T-cell (primary cell): ENCODE data around the gene EZH2. TPM values are rescaled to one million over a fixed set of nuclear protein-coding genes. Genes with fewer than 3 reads are reported as not detected.
A peak's percentile ranks its signal among the peaks of the same experiment; 100 is the strongest.

ENCODE experiments used
- ATAC-seq, 4 experiments: fragments of 200-7000 bp in 3 of 4; fragments of 150-1000 bp in 1 of 4; cut with Tn5 transposase; replicated peaks in 1 of 4; 1 replicate in 3 of 4; 2 replicates in 1 of 4; pipeline ENCODE4 v1.10.0; 2021; ENCODE audit warnings: moderate library complexity in 3 of 4, mild to moderate bottlenecking in 2 of 4, moderate number of reproducible peaks in 1 of 4
- CTCF ChIA-PET, 2 donors: fragments of 300-600 bp; sonication (Branson Sonifier 250); formaldehyde crosslinking; loops; one replicate each; lab custom pipeline; 2022; ENCODE audit warnings: antibody characterized with exemption in 2 of 2; lab: Charles Lee
- POLR2A ChIA-PET, 2 donors: fragments of 300-600 bp; sonication (Branson Sonifier 250); formaldehyde crosslinking; loops; one replicate each; lab custom pipeline; 2022; ENCODE audit warnings: antibody characterized with exemption in 2 of 2; lab: Charles Lee
- DNase-seq, 35 experiments: peaks; one replicate each; pipeline versions ENCODE4 v3.0.0 to v3.0.0-alpha.2; 2013 to 2023
- H3K27ac ChIP-seq: one replicate; pipeline ENCODE4 v1.5.1; 2013; ENCODE audit warnings: low read length
- H3K27me3 ChIP-seq, 2 experiments: replicated peaks in 1 of 2; 1 replicate in 1 of 2; 2 replicates in 1 of 2; pipeline versions ENCODE4 v1.6.1 to v1.7.0; 2013; ENCODE audit warnings: low read length in 1 of 2, mixed read lengths in 1 of 2; ENCODE audit not compliant: control insufficient read depth in 2 of 2, insufficient read depth in 2 of 2; ENCODE audit errors: extremely low read depth in 1 of 2
- H3K36me3 ChIP-seq, 2 donors: 1 replicate in 1 of 2; 2 replicates in 1 of 2; pipeline versions ENCODE4 v1.6.1 to v1.7.0; 2013; ENCODE audit warnings: low read length in 1 of 2; ENCODE audit not compliant: control insufficient read depth in 2 of 2, insufficient read depth in 1 of 2; ENCODE audit errors: extremely low read depth in 1 of 2
- H3K4me1 ChIP-seq, 2 experiments: 1 replicate in 1 of 2; 2 replicates in 1 of 2; pipeline versions ENCODE4 v1.6.1 to v1.7.0; 2013; ENCODE audit warnings: low read length in 2 of 2, mixed read lengths in 1 of 2; ENCODE audit not compliant: insufficient read depth in 2 of 2, control insufficient read depth in 1 of 2; ENCODE audit errors: extremely low read depth in 1 of 2
- H3K4me3 ChIP-seq, 2 donors: 1 replicate in 1 of 2; 2 replicates in 1 of 2; pipeline versions ENCODE4 v1.5.1 to v1.7.0; 2013; ENCODE audit warnings: mild to moderate bottlenecking in 2 of 2, low read length in 1 of 2, moderate library complexity in 1 of 2; ENCODE audit not compliant: control insufficient read depth in 1 of 2; ENCODE audit errors: extremely low read depth in 1 of 2
- H3K9me3 ChIP-seq: 2 replicates; pipeline ENCODE4 v1.7.0; 2013
- H3K27ac Mint-ChIP-seq, 2 donors: one replicate each; pipeline ENCODE4 v1.8.0; 2020 to 2021; ENCODE audit warnings: mild to moderate bottlenecking in 2 of 2, mixed read lengths in 2 of 2
- H3K27me3 Mint-ChIP-seq, 2 donors: one replicate each; pipeline ENCODE4 v1.8.0; 2021 to 2022; ENCODE audit warnings: mixed read lengths in 2 of 2
- H3K36me3 Mint-ChIP-seq: one replicate; pipeline ENCODE4 v1.8.0; 2021; ENCODE audit warnings: mixed read lengths
- H3K4me1 Mint-ChIP-seq, 3 donors: one replicate each; pipeline ENCODE4 v1.8.0; 2020 to 2022; ENCODE audit warnings: mixed read lengths in 3 of 3, mild to moderate bottlenecking in 1 of 3
- H3K4me3 Mint-ChIP-seq, 3 donors: one replicate each; pipeline ENCODE4 v1.8.0; 2020 to 2022; ENCODE audit warnings: mild to moderate bottlenecking in 3 of 3, mixed read lengths in 3 of 3, moderate library complexity in 3 of 3
- H3K9me3 Mint-ChIP-seq, 3 donors: one replicate each; pipeline ENCODE4 v1.8.0; 2020 to 2022; ENCODE audit warnings: mixed read lengths in 3 of 3
- WGBS: methylation state at CpG from one replicate; pipeline ENCODE4 v1.1.5; 2013; ENCODE audit warnings: missing lambda C conversion rate; ENCODE audit not compliant: insufficient coverage; 5-methylcytosine and 5-hydroxymethylcytosine counted together
- total RNA-seq, 35 experiments: library from RNA in 6 of 35; stranded (reverse) in 6 of 35; fragments of 120-200 nt in 1 of 35; gene quantifications; one replicate each; pipeline versions ENCODE4 v1.2.1 to v1.2.4 and lab custom pipeline; 2013 to 2026

EZH2 gene
- total RNA-seq, 5 donors from 2014 or later (not counting 1 experiment from before 2014, with no cell fraction given) = 8.1 to 24.0 (median 11.2) TPM

DNA sequence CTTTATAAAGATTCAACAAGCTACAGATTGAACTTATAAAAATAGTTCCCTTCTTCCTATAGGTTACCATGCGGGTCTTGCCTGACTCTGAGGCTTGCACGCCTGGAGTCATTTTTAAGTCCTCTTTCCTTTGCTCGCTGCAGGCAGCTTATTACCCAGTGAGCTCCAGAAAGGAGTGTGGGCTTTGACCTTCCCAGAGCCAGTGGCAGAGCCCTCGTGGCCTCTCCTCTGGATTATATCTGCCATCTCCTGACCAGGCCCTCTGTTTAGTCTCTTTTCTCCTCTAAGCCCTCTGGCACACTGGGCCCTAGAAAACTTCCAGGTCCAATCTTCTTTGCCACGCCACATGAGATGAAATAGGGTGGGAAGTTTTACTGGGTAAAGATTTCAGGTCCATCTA is 39.9 kb upstream of the EZH2 start:
- Mint-ChIP-seq H3K4me1 (peaks cover 27 to 38% (median 28%) of the 10 kb centered on the region in 3 donors), H3K4me3 (no peak overlapping the region), H3K9me3 (no peaks in the 10 kb centered on the region), H3K36me3 (no peaks in the 10 kb centered on the region), H3K27me3 (no peaks in the 10 kb centered on the region), H3K27ac (no peak overlapping the region)
- no peak overlapping the region for H3K27ac ChIP-seq
- 100% methylated on average over 4 of the region's 5 CpGs for WGBS
- no peaks in the 10 kb centered on the region for H3K27me3 ChIP-seq
- ATAC-seq = no peak
- DNase-seq = no peak
- H3K4me3 ChIP-seq = no peak overlapping the region
- H3K9me3 ChIP-seq = no peaks in the 10 kb centered on the region
- POLR2A ChIA-PET = no interaction called here
- no peaks in the 10 kb centered on the region for H3K36me3 ChIP-seq
- CTCF ChIA-PET = interaction anchor here in 1 of 2 donors (0.7 kb wide), 1 partner anchor 67 kb away, joined by 4 read pairs; no protein-coding TSS in a partner anchor
- H3K4me1 ChIP-seq = peaks cover 5 to 10% of the 10 kb centered on the region in 2 experiments

GRCh38 chr7:148921806-148922205 is 37.7 kb upstream of the EZH2 start:
- Mint-ChIP-seq H3K27ac (peak overlapping the region in 1 of 2 donors; percentile 26), H3K4me3 (no peak overlapping the region), H3K4me1 (peaks cover 27 to 33% (median 28%) of the 10 kb centered on the region in 3 donors), H3K9me3 (no peaks in the 10 kb centered on the region), H3K36me3 (no peaks in the 10 kb centered on the region), H3K27me3 (no peaks in the 10 kb centered on the region)
- no peaks in the 10 kb centered on the region for H3K9me3 ChIP-seq
- POLR2A ChIA-PET = no interaction called here
- no peaks in the 10 kb centered on the region for H3K36me3 ChIP-seq
- no peak overlapping the region for H3K27ac ChIP-seq
- 95% methylated on average over 3 of the region's 6 CpGs for WGBS
- peaks cover 5 to 10% of the 10 kb centered on the region in 2 experiments for H3K4me1 ChIP-seq
- no peaks in the 10 kb centered on the region for H3K27me3 ChIP-seq
- CTCF ChIA-PET = no interaction called here
- DNase-seq (no peak), ATAC-seq (no peak)
- H3K4me3 ChIP-seq = no peak overlapping the region

DNA sequence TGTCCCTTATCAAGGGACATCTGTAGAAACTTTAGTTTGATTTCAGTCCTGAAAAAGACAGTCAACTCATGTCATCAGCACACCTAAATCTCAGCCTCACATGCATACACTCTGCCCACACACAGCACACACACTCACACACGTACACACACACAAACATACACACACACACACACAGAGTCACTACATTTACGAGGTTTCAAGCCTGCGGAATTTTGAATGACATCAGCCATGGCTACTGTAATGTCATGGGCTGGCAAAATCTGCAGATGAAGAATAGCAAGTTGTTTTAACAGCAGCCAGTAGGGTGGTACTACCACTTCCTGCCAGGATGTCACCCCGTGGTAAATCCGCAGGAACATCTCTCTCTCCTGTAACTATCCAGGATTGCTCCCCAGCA is 37.1 kb upstream of the EZH2 start:
- H3K4me3 Mint-ChIP-seq = no peak overlapping the region
- Histone ChIP-seq H3K36me3 (no peaks in the 10 kb centered on the region), H3K27me3 (no peaks in the 10 kb centered on the region), H3K9me3 (no peaks in the 10 kb centered on the region), H3K4me3 (no peak overlapping the region), H3K27ac (no peak overlapping the region), H3K4me1 (peaks cover 5 to 12% of the 10 kb centered on the region in 2 experiments)
- peak overlapping the region in 1 of 2 donors; percentile 26 for H3K27ac Mint-ChIP-seq
- H3K4me1 Mint-ChIP-seq = peaks cover 29 to 32% (median 29%) of the 10 kb centered on the region in 3 donors
- ATAC-seq (peak in 3 of 4 experiments; percentile 42 to 63 (median 48)), DNase-seq (no peak)
- H3K9me3 Mint-ChIP-seq = no peaks in the 10 kb centered on the region
- 43% methylated on average over 5 of the region's 5 CpGs for WGBS
- no peaks in the 10 kb centered on the region for H3K36me3 Mint-ChIP-seq
- POLR2A ChIA-PET = no interaction called here
- CTCF ChIA-PET = interaction anchor here in 1 of 2 donors (0.6 kb wide), 1 partner anchor 36 kb away, joined by 3 read pairs; no protein-coding TSS in a partner anchor
- H3K27me3 Mint-ChIP-seq = no peaks in the 10 kb centered on the region

- no peak for ATAC-seq
- no peaks in the 10 kb centered on the region for H3K27me3 ChIP-seq
- Mint-ChIP-seq H3K27me3 (no peaks in the 10 kb centered on the region), H3K4me3 (no peak overlapping the region), H3K27ac (no peak overlapping the region), H3K4me1 (peaks cover 34 to 37% (median 37%) of the 10 kb centered on the region in 3 donors), H3K36me3 (no peaks in the 10 kb centered on the region), H3K9me3 (no peaks in the 10 kb centered on the region)
- peaks cover 15% of the 10 kb centered on the region in 2 experiments for H3K4me1 ChIP-seq
- H3K36me3 ChIP-seq = no peaks in the 10 kb centered on the region
- no peak overlapping the region for H3K4me3 ChIP-seq
- POLR2A ChIA-PET = interaction anchor here in 1 of 2 donors (0.6 kb wide), 1 partner anchor 16 kb away, joined by 3 read pairs; no protein-coding TSS in a partner anchor
- H3K9me3 ChIP-seq = no peaks in the 10 kb centered on the region
- 53% methylated on average over 4 of the region's 6 CpGs for WGBS
- no peak overlapping the region for H3K27ac ChIP-seq
- CTCF ChIA-PET = interaction anchor here in 1 of 2 donors (0.7 kb wide), 1 partner anchor 199 kb away, joined by 3 read pairs; no protein-coding TSS in a partner anchor
- no peak for DNase-seq
Measured at GRCh38 chr7:148919859-148920258, 35.8 kb upstream of the EZH2 start.

GRCh38 chr7:148918058-148918596 is 34.0 kb upstream of the EZH2 start:
- Histone ChIP-seq H3K4me1 (peaks cover 23 to 28% of the 10 kb centered on the region in 2 experiments), H3K9me3 (no peaks in the 10 kb centered on the region), H3K27me3 (peaks cover 0 to 3% of the 10 kb centered on the region in 2 experiments), H3K36me3 (no peaks in the 10 kb centered on the region), H3K4me3 (no peak overlapping the region), H3K27ac (no peak overlapping the region)
- H3K36me3 Mint-ChIP-seq = no peaks in the 10 kb centered on the region
- POLR2A ChIA-PET = interaction anchor here in 1 of 2 donors (0.6 kb wide), 1 partner anchor 35 kb away, joined by 3 read pairs; no protein-coding TSS in a partner anchor
- no peaks in the 10 kb centered on the region for H3K27me3 Mint-ChIP-seq
- CTCF ChIA-PET = interaction anchor here in 1 of 2 donors (0.7 kb wide), 1 partner anchor 54 kb away, joined by 7 read pairs; no protein-coding TSS in a partner anchor
- peaks cover 43 to 51% (median 47%) of the 10 kb centered on the region in 3 donors for H3K4me1 Mint-ChIP-seq
- no peak for DNase-seq
- no peak overlapping the region for H3K27ac Mint-ChIP-seq
- no peaks in the 10 kb centered on the region for H3K9me3 Mint-ChIP-seq
- 100% methylated on average over 4 of the region's 10 CpGs for WGBS
- no peak overlapping the region for H3K4me3 Mint-ChIP-seq
- ATAC-seq = no peak

- H3K27ac ChIP-seq = no peak overlapping the region
- CTCF ChIA-PET = interaction anchor here (0.5 to 0.6 kb wide), 2 partner anchors 25 to 60 kb away, joined by 3 read pairs; no protein-coding TSS in a partner anchor
- no peak for ATAC-seq
- Mint-ChIP-seq H3K36me3 (no peaks in the 10 kb centered on the region), H3K4me1 (peaks cover 51 to 62% (median 58%) of the 10 kb centered on the region in 3 donors), H3K4me3 (no peak overlapping the region), H3K27me3 (no peaks in the 10 kb centered on the region), H3K9me3 (no peaks in the 10 kb centered on the region), H3K27ac (no peak overlapping the region)
- H3K4me1 ChIP-seq = peaks cover 38 to 40% of the 10 kb centered on the region in 2 experiments
- POLR2A ChIA-PET = interaction anchor here in 1 of 2 donors (0.6 kb wide), 1 partner anchor 94 kb away, joined by 3 read pairs; no protein-coding TSS in a partner anchor
- no peak overlapping the region for H3K4me3 ChIP-seq
- WGBS = no CpG with 5 or more reads among the region's 1 CpG
- H3K27me3 ChIP-seq = peaks cover 0 to 3% of the 10 kb centered on the region in 2 experiments
- H3K36me3 ChIP-seq = no peaks in the 10 kb centered on the region
- no peak for DNase-seq
- H3K9me3 ChIP-seq = no peaks in the 10 kb centered on the region
Measured at GRCh38 chr7:148916186-148916585, 32.1 kb upstream of the EZH2 start.
